Fibroblast of pulmonary artery (primary cell): ENCODE data around the gene IGF1R.
A peak's percentile ranks its signal among the peaks of the same experiment; 100 is the strongest.

Experiments
- DNase-seq: peaks from one replicate; pipeline ENCODE4 v3.0.0-alpha.2; 2010; ENCODE audit warnings: low read depth
- H3K4me3 ChIP-seq: replicated peaks from 2 replicates; pipeline ENCODE4 v1.5.1; 2011; ENCODE audit warnings: low read depth, mild to moderate bottlenecking, control low read depth, low read length, moderate library complexity
- TF ChIP-seq, protein P1 (sequence below): IDR thresholded peaks from 2 replicates; pipeline ENCODE4 v1.5.1; 2011; ENCODE audit warnings: mild to moderate bottlenecking, control low read depth, low read length, inconsistent platforms; ENCODE audit errors: missing control alignments

IGF1R gene

DNA sequence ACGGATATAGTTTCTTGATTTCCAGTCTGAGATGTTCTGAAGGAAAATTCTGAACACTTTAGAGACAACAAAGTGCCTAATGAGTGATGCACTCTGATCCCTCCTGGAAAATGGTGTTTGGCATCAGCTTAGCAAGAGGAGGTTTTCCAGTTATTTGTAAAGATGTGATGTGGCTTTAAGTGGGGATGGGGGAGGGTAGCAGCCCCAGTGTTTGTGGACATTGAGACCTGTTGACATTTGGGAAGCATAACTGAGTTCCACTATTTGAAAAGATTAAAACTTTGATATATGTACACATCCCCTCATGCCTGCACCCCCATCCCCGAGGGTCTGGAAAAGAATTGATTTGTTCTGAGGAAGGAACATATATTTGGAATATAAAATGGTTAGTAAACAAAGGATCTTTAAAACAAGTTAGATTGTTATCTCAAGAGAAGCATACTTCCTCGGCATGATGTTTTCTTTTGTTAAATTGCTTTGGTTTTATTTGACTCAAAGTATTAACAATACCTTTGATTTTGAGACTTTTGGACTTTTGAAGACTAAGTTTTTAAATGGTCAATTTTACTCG lies 6.5 kb downstream of the IGF1R start:
- TF ChIP-seq, protein P1, sequence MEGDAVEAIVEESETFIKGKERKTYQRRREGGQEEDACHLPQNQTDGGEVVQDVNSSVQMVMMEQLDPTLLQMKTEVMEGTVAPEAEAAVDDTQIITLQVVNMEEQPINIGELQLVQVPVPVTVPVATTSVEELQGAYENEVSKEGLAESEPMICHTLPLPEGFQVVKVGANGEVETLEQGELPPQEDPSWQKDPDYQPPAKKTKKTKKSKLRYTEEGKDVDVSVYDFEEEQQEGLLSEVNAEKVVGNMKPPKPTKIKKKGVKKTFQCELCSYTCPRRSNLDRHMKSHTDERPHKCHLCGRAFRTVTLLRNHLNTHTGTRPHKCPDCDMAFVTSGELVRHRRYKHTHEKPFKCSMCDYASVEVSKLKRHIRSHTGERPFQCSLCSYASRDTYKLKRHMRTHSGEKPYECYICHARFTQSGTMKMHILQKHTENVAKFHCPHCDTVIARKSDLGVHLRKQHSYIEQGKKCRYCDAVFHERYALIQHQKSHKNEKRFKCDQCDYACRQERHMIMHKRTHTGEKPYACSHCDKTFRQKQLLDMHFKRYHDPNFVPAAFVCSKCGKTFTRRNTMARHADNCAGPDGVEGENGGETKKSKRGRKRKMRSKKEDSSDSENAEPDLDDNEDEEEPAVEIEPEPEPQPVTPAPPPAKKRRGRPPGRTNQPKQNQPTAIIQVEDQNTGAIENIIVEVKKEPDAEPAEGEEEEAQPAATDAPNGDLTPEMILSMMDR: no peak
- H3K4me3 ChIP-seq: no peak overlapping the region
- DNase-seq: no peak

DNA sequence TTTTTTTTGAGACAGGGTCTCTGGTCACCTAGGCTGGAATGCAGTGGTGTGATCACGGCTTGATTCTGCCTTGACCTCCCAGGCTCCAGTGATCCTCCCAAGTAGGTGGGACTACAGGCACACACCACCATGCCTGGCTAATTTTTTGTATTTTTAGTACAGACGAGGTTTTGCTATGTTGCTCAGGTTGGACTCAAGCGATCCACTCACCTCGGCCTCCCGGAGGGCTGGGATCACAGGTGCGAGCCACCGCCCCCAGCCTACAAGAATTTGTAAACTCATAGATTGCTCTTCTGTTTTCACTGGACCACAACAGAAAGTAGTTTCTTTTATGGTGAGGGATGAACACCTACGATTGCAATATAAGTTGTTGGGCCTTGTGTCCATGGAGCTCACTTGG lies 7.4 kb downstream of the IGF1R start:
- DNase-seq: no peak
- no peak overlapping the region for H3K4me3 ChIP-seq
- TF ChIP-seq, protein P1: no peak

- DNase-seq: no peak
- TF ChIP-seq, protein P1: no peak
- no peak overlapping the region for H3K4me3 ChIP-seq
Observed at GRCh38 chr15:98657721-98658120, 9.4 kb downstream of the IGF1R start.

DNA sequence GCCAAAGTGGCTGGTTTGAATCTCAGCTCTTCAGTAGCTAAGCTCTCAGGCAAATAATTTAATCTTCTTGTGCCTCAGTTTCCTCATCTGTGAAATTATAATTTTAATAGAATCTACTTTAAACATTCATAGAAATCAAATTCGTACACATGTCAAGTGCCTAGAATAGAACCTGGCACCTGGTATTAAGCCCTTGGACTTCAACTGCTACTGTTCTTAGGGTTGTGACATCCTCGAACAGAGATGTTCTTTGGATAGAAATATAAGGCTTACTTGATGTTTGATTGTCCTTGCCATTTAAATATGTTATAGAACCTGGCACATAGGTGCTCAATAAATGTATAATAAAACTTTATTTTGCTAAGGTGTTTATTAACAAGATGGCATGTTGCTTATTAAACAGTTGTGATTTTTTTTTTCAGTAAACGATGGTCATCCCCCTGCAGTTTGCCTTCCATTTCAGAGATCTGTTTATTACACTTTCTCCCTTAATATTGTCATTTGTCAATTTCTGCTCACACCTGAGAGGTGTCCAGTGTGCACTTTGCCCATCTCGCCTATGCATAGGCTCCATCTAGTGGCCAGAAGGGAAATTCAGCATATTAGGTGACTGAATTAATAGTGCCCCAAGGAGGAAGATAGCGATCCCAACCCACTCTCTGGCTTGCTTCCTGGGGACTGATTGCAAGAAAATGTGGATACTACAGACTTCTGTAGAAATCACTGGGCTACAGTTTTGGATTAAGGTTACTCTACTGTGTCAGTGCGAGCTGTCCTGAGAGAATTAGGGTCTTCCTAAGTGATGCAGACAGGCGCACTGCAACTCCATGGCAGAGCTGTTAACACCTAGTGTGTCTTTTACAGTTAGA lies 10.7 kb downstream of the IGF1R start:
- DNase-seq: peak; percentile 65
- TF ChIP-seq, protein P1: peak; percentile 95
- H3K4me3 ChIP-seq: no peak overlapping the region

- no peak overlapping the region for H3K4me3 ChIP-seq
- DNase-seq: no peak
- TF ChIP-seq, protein P1: no peak
Observed at GRCh38 chr15:98660055-98660454, 11.7 kb downstream of the IGF1R start.

- DNase-seq: no peak
- TF ChIP-seq, protein P1: no peak
- no peak overlapping the region for H3K4me3 ChIP-seq
Observed at GRCh38 chr15:98663045-98663444, 14.7 kb downstream of the IGF1R start.
